DMS 273 (cell line): ENCODE measurements around the gene IREB2.
A peak's percentile ranks its signal among the peaks of the same experiment; 100 is the strongest.

Experiments
- DNase-seq: peaks from one replicate; lab custom pipeline; 2025; ENCODE audit not compliant: unreplicated experiment; lab: John Stamatoyannopoulos, UW

Gene IREB2

GRCh38 chr15:78406016-78406585, 31.9 kb upstream of the IREB2 start:
- DNase-seq: no peak

GRCh38 chr15:78407608-78408354, 30.2 kb upstream of the IREB2 start:
- DNase-seq: no peak

DNA sequence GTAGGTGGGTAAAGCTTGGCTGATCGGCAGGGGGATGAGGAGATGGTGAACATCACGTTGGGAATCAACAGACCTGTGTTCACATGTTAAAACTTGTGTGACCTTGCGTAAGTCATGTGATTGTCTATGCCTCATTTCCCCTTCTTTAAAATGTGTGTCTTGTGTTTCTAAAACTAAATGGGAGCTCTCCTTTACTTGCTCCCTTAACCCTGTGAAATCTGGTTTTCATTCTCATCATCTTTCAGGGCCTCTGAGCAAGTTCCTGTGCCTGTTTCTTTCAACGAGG, 29.7 kb upstream of the IREB2 start:
- no peak for DNase-seq

DNA sequence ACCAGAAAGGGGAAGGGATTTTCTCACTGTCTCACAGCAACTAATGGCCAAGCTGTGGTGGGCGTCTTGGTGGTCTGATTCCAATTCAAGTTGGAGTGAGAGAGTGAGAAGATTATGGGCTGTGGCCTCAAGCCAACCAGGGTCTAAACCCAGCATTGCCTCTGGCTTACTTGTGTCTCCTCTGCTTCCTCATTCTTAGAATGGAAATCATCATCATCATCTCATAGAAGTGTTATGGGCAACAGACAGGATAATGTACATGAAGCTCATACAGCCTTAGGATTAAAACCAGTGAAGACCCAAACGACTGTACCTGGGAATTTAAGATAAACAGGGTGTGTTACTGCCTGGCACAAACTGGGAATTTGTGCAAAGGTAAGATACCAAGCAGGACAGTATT, 29.1 kb upstream of the IREB2 start:
- no peak for DNase-seq

DNA sequence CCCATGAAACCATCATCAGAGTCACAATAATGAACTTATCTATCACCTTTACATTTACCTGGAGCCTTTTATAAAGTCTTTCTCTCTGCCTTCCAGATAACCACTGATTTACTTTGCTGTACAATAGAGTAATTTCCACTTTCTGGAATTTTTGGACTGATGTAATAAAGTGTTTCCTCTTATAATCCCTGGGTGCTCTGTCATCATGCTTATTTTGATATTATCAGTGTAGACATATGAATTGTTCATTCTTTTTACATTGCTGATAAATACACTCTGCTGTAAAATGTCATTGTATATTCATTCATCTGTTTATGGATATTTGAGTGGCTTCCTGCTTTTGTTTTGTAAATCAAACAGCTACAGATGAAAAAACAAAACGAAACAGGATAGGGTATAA, 27.0 kb upstream of the IREB2 start:
- no peak for DNase-seq

DNA sequence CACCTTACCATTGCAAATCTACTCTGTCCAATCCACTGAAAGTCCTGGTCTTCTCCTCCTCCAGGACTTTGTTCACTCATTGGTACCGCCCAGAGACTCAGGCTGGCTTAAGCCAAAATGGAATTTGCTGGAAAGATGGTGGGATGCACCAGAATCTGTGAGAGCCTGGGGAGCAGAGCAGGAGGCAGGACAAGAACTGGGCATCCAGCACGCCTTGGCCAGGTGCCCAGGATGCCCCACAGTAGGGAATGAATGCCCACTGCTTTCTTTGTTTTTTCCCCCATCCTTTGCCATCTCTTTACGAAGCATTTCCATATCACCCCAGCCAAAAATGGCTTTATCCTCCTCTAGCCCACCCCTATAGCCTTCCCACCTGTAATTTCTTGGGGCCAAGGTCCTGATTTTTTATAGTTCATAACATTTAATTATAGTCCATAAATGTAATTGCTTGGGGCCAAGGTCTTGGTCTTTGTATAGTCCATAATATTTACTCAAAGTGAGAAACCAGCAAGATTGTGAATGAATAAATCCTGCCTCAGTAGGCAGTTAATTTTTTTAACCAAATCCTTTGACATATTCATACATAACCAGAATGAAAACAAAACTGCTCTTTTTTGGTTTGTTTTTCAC, 23.3 kb upstream of the IREB2 start:
- DNase-seq: peak; percentile 6

GRCh38 chr15:78415284-78415683, 22.7 kb upstream of the IREB2 start:
- DNase-seq: peak; percentile 78

- DNase-seq: no peak
Observed at GRCh38 chr15:78417754-78418630, 20.0 kb upstream of the IREB2 start.

GRCh38 chr15:78418686-78419085, 19.3 kb upstream of the IREB2 start:
- DNase-seq: no peak

- no peak for DNase-seq
Observed at GRCh38 chr15:78419367-78419766, 18.6 kb upstream of the IREB2 start.

GRCh38 chr15:78420220-78420619, 17.8 kb upstream of the IREB2 start:
- DNase-seq: no peak

DNA sequence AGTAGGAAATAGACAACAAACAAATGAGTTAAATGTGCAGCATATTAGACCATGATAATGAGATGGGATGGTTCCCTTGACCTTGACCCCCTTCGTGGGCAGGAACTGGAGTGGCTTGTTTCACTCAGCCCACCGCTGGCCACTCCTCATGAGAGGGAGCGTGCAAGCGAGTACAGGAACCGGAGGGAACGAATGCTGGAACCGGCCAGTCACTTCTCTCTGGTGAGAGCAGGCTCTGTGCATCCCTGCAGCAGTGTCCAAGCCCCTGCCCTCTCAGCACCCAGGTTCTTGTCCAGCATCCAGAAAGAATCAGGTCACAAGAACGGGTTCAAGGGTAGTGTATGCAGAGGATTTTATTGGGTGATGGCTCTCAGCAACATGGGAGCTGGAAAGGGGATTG, 17.2 kb upstream of the IREB2 start:
- DNase-seq: no peak

DNA sequence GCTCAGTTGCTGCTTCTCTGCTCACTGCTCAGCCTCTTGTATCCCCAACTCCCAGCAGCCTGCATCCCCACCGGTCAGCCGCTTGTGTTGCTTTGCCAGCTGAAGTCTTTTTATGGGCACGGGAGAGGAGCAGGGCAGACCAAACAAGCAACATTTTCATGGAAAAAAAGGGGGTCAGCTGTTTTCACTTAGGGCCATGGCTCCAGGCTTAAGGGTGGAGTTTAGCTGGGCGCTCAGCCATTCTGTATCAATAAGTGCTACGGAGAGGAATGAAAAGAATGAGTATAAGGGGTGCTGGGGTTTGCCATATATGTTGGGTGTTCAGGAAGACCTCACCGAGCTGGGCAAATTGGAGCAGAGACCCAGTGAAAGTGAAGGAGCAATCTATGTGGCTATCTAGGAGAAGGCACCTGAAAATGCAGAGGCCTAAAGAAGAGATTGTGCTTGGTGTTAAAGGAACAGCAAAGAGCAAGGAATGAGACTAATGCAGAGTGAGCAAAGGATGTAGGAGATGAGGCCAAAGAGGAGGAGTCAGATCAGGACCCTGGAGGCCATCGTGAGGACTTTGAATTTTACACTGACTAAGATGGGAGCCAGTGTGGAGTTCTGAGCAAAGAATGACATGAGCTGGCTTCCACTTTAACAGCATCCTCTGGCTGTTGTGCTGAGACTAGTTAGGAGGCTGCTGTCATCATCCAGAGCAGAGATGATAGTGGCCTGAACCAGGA, 16.6 kb upstream of the IREB2 start:
- DNase-seq: no peak

DNA sequence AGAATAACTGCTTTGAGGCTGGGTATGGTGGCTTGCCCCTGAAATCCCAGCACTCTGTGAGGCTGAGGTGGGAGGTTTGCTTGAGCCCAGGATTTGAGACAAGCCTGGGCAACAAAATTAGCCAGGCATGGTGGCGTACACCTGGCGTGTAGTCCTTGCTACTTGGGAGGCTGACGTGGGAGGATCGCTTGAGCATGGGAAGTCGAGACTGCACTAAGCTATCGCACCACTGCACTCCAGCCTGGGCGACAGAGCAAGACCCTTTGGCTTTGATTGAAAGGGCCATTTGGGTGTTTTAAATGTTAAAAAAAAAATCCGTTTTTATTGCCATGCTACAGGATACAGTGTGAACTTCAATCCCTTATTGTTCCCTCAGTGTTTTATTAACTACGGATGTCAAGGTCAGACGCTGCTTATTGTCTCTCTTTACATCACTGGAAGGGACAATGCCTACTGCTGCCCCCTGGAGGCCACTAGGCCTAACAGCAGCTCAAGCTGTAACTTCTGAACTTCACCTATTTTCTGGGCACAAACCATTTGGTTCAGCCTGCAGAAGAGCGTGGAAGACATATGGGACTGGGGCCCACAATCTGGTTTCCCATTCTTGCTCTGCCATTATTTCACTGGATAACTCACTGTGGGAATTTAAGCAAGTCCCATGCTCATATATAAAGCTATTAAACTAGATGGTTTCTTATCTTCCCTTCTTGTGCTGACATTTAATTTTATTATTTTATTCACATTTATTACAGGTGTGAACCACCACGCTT, 15.3 kb upstream of the IREB2 start:
- DNase-seq: peak; percentile 82

GRCh38 chr15:78424673-78425072, 13.3 kb upstream of the IREB2 start:
- no peak for DNase-seq

- no peak for DNase-seq
Observed at GRCh38 chr15:78425643-78426042, 12.4 kb upstream of the IREB2 start.

- DNase-seq: no peak
Observed at GRCh38 chr15:78426300-78426699, 11.7 kb upstream of the IREB2 start.

GRCh38 chr15:78427953-78428352, 10.1 kb upstream of the IREB2 start:
- no peak for DNase-seq

DNA sequence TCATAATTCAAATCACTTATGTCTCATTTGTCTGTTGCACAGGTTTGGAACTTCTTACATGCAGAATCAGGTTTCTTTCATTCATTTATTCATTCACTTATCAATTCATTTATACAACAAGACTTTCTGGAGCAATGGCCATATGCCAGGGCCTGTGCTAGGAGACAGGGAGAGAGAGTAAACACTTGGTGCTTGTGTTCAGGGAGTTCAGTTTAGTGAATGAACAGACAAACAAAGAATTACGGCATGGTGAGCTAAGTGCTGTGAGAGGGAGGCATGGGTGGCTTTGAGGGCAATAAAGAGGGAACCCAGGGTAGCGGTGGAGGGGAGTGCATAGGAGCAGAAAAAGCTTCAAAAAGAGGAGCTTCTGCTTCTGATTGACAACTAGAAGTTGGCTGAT, 8.5 kb upstream of the IREB2 start:
- no peak for DNase-seq

- DNase-seq: no peak
Observed at GRCh38 chr15:78431955-78432354, 6.1 kb upstream of the IREB2 start.
